Mesothelial cell of epicardium (in vitro differentiated cells): ENCODE measurements around the gene GRIK2. TPM values are rescaled to one million over a fixed set of nuclear protein-coding genes. Genes with fewer than 3 reads are reported as not detected.
"Not testable (repeated sequence)": the region's sequence is repeated elsewhere in the genome, so short reads cannot be mapped to it uniquely, and the experiment has no call there.

Experiments
- DNase-seq, 2 experiments: peaks; one replicate each; pipeline ENCODE4 v3.0.0; 2021; ENCODE audit warnings: low spot score in 2 of 2; ENCODE audit not compliant: unreplicated experiment in 2 of 2
- H3K27ac Mint-ChIP-seq: 2 replicates; pipeline ENCODE4 v1.8.0; 2021; ENCODE audit warnings: mixed read lengths
- H3K27me3 Mint-ChIP-seq: 2 replicates; pipeline ENCODE4 v1.8.0; 2021; ENCODE audit warnings: low read depth, mixed read lengths
- H3K36me3 Mint-ChIP-seq: 2 replicates; pipeline ENCODE4 v1.8.0; 2021; ENCODE audit warnings: mixed read lengths
- H3K4me1 Mint-ChIP-seq: 2 replicates; pipeline ENCODE4 v1.8.0; 2021; ENCODE audit warnings: mixed read lengths
- H3K4me3 Mint-ChIP-seq: 2 replicates; pipeline ENCODE4 v1.8.0; 2021; ENCODE audit warnings: mild to moderate bottlenecking, moderate library complexity, mixed read lengths
- H3K9me3 Mint-ChIP-seq: 2 replicates; pipeline ENCODE4 v1.8.0; 2021; ENCODE audit warnings: mixed read lengths
- CTCF ChIP-seq: fragments of 200-600 bp; sonication (generic); IDR thresholded peaks from one replicate; pipeline ENCODE4 v1.5.0; 2021; ENCODE audit warnings: antibody characterized with exemption; ENCODE audit not compliant: unreplicated experiment
- total RNA-seq: library from RNA; stranded (reverse); gene quantifications from 3 replicates; pipeline ENCODE4 v1.2.1, GENCODE V29; 2021

The GRIK2 gene
- total RNA-seq, 1 donor from 2014 or later = 3.2 TPM

- Mint-ChIP-seq H3K27ac (no peak overlapping the region), H3K27me3 (peaks cover 9% of the 10 kb centered on the region), H3K4me3 (no peak overlapping the region), H3K4me1 (peaks cover 9% of the 10 kb centered on the region), H3K9me3 (no peaks in the 10 kb centered on the region), H3K36me3 (no peaks in the 10 kb centered on the region)
- no peak for DNase-seq
- no peak for TF ChIP-seq CTCF
These were observed 28.3 kb upstream of the GRIK2 start for GRCh38 chr6:101365181-101365580.

- DNase-seq = no peak
- no peak for TF ChIP-seq CTCF
- Mint-ChIP-seq H3K4me3 (no peak overlapping the region), H3K4me1 (no peaks in the 10 kb centered on the region), H3K27me3 (peaks cover 57% of the 10 kb centered on the region), H3K36me3 (no peaks in the 10 kb centered on the region), H3K27ac (no peak overlapping the region), H3K9me3 (no peaks in the 10 kb centered on the region)
These were observed 13.6 kb upstream of the GRIK2 start for GRCh38 chr6:101379926-101380325.

- H3K4me3 Mint-ChIP-seq = no peak overlapping the region
- no peak for TF ChIP-seq CTCF
- peaks cover 56% of the 10 kb centered on the region for H3K27me3 Mint-ChIP-seq
- DNase-seq = no peak
- H3K4me1 Mint-ChIP-seq = no peaks in the 10 kb centered on the region
- H3K9me3 Mint-ChIP-seq = no peaks in the 10 kb centered on the region
- H3K27ac Mint-ChIP-seq = no peak overlapping the region
- no peaks in the 10 kb centered on the region for H3K36me3 Mint-ChIP-seq
These were observed 12.4 kb upstream of the GRIK2 start for GRCh38 chr6:101380897-101381630.

- not testable (repeated sequence) for H3K4me1 Mint-ChIP-seq, H3K9me3 Mint-ChIP-seq, DNase-seq, H3K36me3 Mint-ChIP-seq, H3K4me3 Mint-ChIP-seq, H3K27ac Mint-ChIP-seq
- peaks cover 56% of the 10 kb centered on the region for H3K27me3 Mint-ChIP-seq
These were observed 9.8 kb upstream of the GRIK2 start for GRCh38 chr6:101383747-101384146.

GRCh38 chr6:101386982-101387381, 6.5 kb upstream of the GRIK2 start:
- DNase-seq = no peak
- Mint-ChIP-seq H3K4me1 (no peaks in the 10 kb centered on the region), H3K36me3 (no peaks in the 10 kb centered on the region), H3K27me3 (peaks cover 69% of the 10 kb centered on the region), H3K27ac (no peak overlapping the region), H3K9me3 (no peaks in the 10 kb centered on the region), H3K4me3 (no peak overlapping the region)
- TF ChIP-seq CTCF = peak; percentile 34

- no peak for DNase-seq
- peak overlapping the region; percentile 75 for H3K4me3 Mint-ChIP-seq
- no peaks in the 10 kb centered on the region for H3K9me3 Mint-ChIP-seq
- no peak for TF ChIP-seq CTCF
- H3K4me1 Mint-ChIP-seq = peaks cover 11% of the 10 kb centered on the region
- H3K27me3 Mint-ChIP-seq = peaks cover 92% of the 10 kb centered on the region
- no peaks in the 10 kb centered on the region for H3K36me3 Mint-ChIP-seq
- no peak overlapping the region for H3K27ac Mint-ChIP-seq
These were observed 1.5 kb upstream of the GRIK2 start for GRCh38 chr6:101391772-101392585.
